Breast epithelium (tissue), 4 donors: ENCODE results near the gene STXBP5L. TPM values are rescaled to one million over a fixed set of nuclear protein-coding genes. Genes with fewer than 3 reads are reported as not detected.

Experiments
- DNase-seq, 2 donors: peaks; one replicate each; pipeline ENCODE4 v3.0.0-alpha.2; 2019; ENCODE audit warnings: low spot score in 2 of 2
- H3K27ac ChIP-seq, 2 donors: fragments of 200-600 bp; sonication (generic) in 1 of 2; one replicate each; pipeline ENCODE4 v1.5.1; 2016 to 2019; ENCODE audit warnings: mild to moderate bottlenecking in 1 of 2
- H3K27me3 ChIP-seq, 2 donors: fragments of 200-600 bp; sonication (generic) in 1 of 2; one replicate each; pipeline versions ENCODE4 v1.5.1 to v1.6.0; 2017 to 2019; ENCODE audit warnings: control low read depth in 1 of 2, mild to moderate bottlenecking in 1 of 2
- H3K36me3 ChIP-seq: fragments of 200-600 bp; one replicate; pipeline ENCODE4 v1.5.1; 2019
- H3K4me1 ChIP-seq, 2 donors: fragments of 200-600 bp; sonication (generic); one replicate each; pipeline ENCODE4 v1.5.1; 2016 to 2019; ENCODE audit warnings: control low read depth in 1 of 2
- H3K4me3 ChIP-seq, 3 donors: fragments of 200-600 bp; sonication (generic); 1 replicate in 2 of 3; 2 replicates in 1 of 3; pipeline ENCODE4 v1.5.1; 2016 to 2019; ENCODE audit warnings: mild to moderate bottlenecking in 3 of 3, moderate library complexity in 2 of 3
- H3K9me3 ChIP-seq, 2 donors: fragments of 200-600 bp; sonication (generic) in 1 of 2; one replicate each; pipeline ENCODE4 v1.5.1; 2016 to 2019; ENCODE audit warnings: control low read depth in 1 of 2
- POLR2A ChIP-seq: fragments of 450-650 bp; IDR thresholded peaks from one replicate; pipeline ENCODE4 v1.6.1; 2016; ENCODE audit warnings: antibody characterized with exemption, mild to moderate bottlenecking, moderate library complexity
- POLR2AphosphoS5 ChIP-seq, 3 donors: sonication (generic); formaldehyde crosslinking; IDR thresholded peaks; one replicate each; pipeline ENCODE4 v1.6.1; 2017; ENCODE audit warnings: antibody characterized with exemption in 3 of 3
- intact Hi-C: fragments of 100-400 bp; cut with DNase I; formaldehyde crosslinking; loops from one replicate; pipeline ENCODE4 v1.15.1; 2023; ENCODE audit warnings: low total_unique reads
- total RNA-seq, 3 donors: library from RNA; depleted of rRNA; stranded (reverse); fragments of >200 nt; gene quantifications; one replicate each; pipeline ENCODE4 v1.1.0, GENCODE V29; 2016
- TF ChIP-seq, protein P1 (sequence below), 3 donors: fragments of 450-650 bp; IDR thresholded peaks; one replicate each; pipeline ENCODE4 v1.5.1; 2016 to 2017; ENCODE audit warnings: antibody characterized with exemption in 3 of 3, mild to moderate bottlenecking in 3 of 3, moderate library complexity in 3 of 3

STXBP5L gene
- total RNA-seq, 3 donors from 2014 or later = 0.29 to 0.33 TPM; not detected in 1

DNA sequence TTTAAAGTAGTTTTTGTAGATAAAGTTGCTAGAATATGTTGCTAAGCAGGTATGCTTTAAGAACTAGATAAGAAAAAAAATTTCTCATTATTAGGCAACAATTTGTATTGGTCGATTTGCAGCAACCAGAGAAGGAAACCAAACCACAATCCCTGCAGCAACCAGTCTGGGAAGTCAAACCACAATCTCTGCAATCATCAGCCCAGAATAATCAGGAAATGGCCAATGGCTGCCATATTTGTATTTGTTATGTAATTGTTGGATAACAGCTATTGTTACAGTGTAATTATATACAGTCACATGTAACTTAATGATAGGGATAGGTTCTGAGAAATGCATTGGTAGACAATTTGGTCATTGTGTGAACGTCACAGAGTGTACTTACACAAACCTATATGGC lies 23.6 kb downstream of the STXBP5L start:
- Histone ChIP-seq H3K9me3 (peaks cover 8 to 9% of the 10 kb centered on the region in 2 donors), H3K4me1 (no peaks in the 10 kb centered on the region), H3K36me3 (no peaks in the 10 kb centered on the region), H3K27ac (no peak overlapping the region), H3K27me3 (no peaks in the 10 kb centered on the region), H3K4me3 (no peak overlapping the region)
- TF ChIP-seq POLR2A (no peak), POLR2AphosphoS5 (IDR thresholded peaks at IDR 0.05) (no peak)
- TF ChIP-seq, protein P1, sequence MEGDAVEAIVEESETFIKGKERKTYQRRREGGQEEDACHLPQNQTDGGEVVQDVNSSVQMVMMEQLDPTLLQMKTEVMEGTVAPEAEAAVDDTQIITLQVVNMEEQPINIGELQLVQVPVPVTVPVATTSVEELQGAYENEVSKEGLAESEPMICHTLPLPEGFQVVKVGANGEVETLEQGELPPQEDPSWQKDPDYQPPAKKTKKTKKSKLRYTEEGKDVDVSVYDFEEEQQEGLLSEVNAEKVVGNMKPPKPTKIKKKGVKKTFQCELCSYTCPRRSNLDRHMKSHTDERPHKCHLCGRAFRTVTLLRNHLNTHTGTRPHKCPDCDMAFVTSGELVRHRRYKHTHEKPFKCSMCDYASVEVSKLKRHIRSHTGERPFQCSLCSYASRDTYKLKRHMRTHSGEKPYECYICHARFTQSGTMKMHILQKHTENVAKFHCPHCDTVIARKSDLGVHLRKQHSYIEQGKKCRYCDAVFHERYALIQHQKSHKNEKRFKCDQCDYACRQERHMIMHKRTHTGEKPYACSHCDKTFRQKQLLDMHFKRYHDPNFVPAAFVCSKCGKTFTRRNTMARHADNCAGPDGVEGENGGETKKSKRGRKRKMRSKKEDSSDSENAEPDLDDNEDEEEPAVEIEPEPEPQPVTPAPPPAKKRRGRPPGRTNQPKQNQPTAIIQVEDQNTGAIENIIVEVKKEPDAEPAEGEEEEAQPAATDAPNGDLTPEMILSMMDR (IDR thresholded peaks at IDR 0.05) = no peak
- intact Hi-C loops = no loop called here
- DNase-seq = no peak

DNA sequence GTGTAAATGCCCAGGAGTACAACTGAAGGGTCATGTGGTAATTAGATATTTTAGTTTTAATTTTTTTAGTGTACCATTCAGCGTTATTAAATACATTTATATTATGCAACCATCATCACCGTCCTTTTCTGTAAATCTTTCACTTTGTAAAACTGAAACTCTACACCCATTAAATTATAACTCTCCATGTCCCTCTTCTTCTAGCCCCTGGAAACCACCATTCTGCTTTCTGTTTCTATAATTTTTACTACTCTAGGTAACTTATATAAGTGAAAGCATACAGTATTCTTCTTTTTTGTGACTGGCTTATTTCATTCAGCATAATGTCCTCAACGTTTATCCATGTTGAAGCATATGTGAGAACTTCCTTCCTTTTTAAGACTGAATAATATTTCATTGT lies 48.1 kb downstream of the STXBP5L start:
- Histone ChIP-seq H3K27ac (no peak overlapping the region), H3K4me1 (no peaks in the 10 kb centered on the region), H3K9me3 (no peaks in the 10 kb centered on the region), H3K27me3 (no peaks in the 10 kb centered on the region), H3K4me3 (no peak overlapping the region), H3K36me3 (no peaks in the 10 kb centered on the region)
- intact Hi-C loops = no loop called here
- TF ChIP-seq, protein P1 (IDR thresholded peaks at IDR 0.05) = no peak
- TF ChIP-seq POLR2AphosphoS5 (IDR thresholded peaks at IDR 0.05) = no peak
- no peak for TF ChIP-seq POLR2A
- no peak for DNase-seq

DNA sequence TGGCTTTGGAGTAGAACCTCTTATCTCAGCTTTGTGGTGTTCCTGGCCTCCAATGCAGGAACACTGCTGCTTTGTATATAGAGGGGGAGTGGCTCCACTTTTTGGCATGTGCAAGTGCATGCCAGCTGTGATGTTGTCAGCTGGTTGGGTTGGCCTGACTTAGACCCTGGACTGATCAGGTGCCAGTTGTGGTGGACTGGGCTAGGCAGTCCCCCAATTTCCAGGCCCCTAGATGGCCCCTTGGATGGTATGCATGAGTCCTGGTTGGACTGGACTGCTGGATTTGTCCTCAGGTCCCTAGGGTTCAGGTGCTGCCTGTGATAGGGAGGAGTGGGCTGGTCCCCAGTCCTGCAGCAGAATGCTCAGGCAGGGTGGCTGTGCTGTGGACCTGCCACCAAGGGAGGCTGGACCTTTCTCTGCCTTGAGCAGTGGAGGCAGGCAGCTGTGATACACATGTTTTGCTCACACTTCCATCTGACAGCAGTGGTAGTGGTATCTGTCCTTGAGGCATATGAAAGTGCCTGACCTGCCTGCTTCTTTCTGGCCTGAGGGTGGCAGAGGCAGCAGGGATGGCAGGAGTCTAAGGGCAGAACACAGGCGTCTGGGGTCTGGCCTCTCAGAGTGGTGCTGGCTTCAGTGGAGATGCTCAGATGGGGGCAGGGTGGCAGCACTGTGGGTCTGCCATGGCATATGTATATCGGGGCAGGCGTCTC lies 74.8 kb downstream of the STXBP5L start:
- H3K4me1 ChIP-seq = no peaks in the 10 kb centered on the region
- H3K27me3 ChIP-seq = no peaks in the 10 kb centered on the region
- H3K27ac ChIP-seq = no peak overlapping the region
- H3K36me3 ChIP-seq = no peaks in the 10 kb centered on the region
- no peak for DNase-seq
- no peak for TF ChIP-seq POLR2AphosphoS5 (IDR thresholded peaks at IDR 0.05)
- no peak for TF ChIP-seq POLR2A
- TF ChIP-seq, protein P1 (IDR thresholded peaks at IDR 0.05) = no peak
- intact Hi-C loops = no loop called here
- H3K9me3 ChIP-seq = peaks cover 16 to 44% of the 10 kb centered on the region in 2 donors
- no peak overlapping the region for H3K4me3 ChIP-seq

DNA sequence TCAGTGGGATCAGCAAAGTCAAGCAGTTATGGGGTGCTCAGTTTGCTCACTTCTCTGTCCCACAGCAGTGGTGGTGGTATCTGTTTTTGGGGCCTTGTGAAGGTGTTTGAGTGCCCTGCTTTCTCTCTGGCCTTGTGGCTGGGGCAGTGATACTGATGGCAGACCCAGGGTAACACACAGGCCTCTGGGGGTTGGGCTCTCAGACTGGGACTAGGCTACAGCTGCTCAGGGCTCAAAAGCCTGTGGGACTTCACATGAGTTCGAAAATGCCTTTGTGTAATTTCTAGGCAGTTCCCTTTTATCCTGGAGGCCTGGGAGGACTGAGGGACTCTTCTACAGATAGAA lies 75.3 kb downstream of the STXBP5L start:
- Histone ChIP-seq H3K36me3 (no peaks in the 10 kb centered on the region), H3K27me3 (no peaks in the 10 kb centered on the region), H3K9me3 (peaks cover 16 to 44% of the 10 kb centered on the region in 2 donors), H3K27ac (no peak overlapping the region), H3K4me1 (no peaks in the 10 kb centered on the region), H3K4me3 (no peak overlapping the region)
- DNase-seq = no peak
- intact Hi-C loops = no loop called here
- TF ChIP-seq, protein P1 (IDR thresholded peaks at IDR 0.05) = no peak
- TF ChIP-seq POLR2AphosphoS5 (IDR thresholded peaks at IDR 0.05) = no peak
- TF ChIP-seq POLR2A = no peak

DNA sequence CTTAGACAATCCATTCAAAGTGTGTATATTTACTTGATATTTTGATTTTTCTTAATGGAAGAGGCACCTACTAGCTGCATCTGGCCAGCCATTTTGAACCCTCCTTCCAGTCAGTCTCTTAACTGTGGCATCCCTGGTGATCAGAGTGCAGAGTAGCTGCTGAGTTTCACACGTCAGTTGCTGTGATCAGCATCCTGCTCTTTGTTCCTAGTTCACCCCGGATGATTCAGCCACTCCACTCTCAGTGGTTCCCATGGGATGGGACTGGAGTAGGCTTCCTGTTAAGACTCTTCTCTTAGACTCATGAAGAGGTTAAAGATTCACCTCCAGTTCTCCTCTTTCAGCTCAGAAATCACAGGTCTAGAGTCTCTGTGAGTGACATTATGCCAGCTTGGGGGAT lies 75.8 kb downstream of the STXBP5L start:
- Histone ChIP-seq H3K9me3 (peaks cover 16 to 44% of the 10 kb centered on the region in 2 donors), H3K27me3 (no peaks in the 10 kb centered on the region), H3K4me1 (no peaks in the 10 kb centered on the region), H3K27ac (no peak overlapping the region), H3K4me3 (no peak overlapping the region), H3K36me3 (no peaks in the 10 kb centered on the region)
- no peak for DNase-seq
- no peak for TF ChIP-seq POLR2A
- intact Hi-C loops = no loop called here
